Tibial nerve (tissue), 3 donors: ENCODE data around the gene NOTCH2.
"Not testable (repeated sequence)": the region's sequence is repeated elsewhere in the genome, so short reads cannot be mapped to it uniquely, and the experiment has no call there.

Experiments used
- POLR2A ChIP-seq, 2 donors: fragments of 450-650 bp; IDR thresholded peaks; one replicate each; pipeline ENCODE4 v1.6.1; 2017; ENCODE audit warnings: antibody characterized with exemption in 2 of 2, mild to moderate bottlenecking in 2 of 2, moderate library complexity in 2 of 2
- TF ChIP-seq, protein P1 (sequence below), 5 experiments: fragments of 200-600 bp in 3 of 5; fragments of 450-650 bp in 2 of 5; sonication (generic) in 3 of 5; IDR thresholded peaks; one replicate each; pipeline ENCODE4 v1.5.1; 2016 to 2019; ENCODE audit warnings: antibody characterized with exemption in 5 of 5, mild to moderate bottlenecking in 3 of 5, moderate library complexity in 2 of 5

DNA sequence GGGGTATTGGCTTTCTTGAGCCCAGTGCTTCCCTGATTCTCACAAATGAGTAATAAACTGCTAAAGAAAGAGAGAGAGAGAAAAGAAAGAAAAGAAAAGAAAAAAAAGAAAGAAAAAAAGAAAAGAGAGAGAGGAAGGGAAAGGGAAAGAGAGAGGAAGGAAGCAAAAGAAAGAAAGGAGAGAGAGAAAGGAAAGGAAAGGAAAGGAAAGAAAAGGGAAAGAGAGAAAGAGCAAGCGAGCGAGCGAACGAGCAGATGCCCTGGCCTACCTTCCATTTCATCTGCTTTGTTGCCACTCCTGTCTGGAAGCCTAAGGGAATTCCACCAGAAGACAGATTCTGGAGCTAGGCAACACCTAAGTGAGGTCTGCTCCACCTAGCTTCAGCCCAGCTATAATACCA lies 27.7 kb downstream of the NOTCH2 start:
- not testable (repeated sequence) for TF ChIP-seq POLR2A (IDR thresholded peaks at IDR 0.05)
- TF ChIP-seq, protein P1, sequence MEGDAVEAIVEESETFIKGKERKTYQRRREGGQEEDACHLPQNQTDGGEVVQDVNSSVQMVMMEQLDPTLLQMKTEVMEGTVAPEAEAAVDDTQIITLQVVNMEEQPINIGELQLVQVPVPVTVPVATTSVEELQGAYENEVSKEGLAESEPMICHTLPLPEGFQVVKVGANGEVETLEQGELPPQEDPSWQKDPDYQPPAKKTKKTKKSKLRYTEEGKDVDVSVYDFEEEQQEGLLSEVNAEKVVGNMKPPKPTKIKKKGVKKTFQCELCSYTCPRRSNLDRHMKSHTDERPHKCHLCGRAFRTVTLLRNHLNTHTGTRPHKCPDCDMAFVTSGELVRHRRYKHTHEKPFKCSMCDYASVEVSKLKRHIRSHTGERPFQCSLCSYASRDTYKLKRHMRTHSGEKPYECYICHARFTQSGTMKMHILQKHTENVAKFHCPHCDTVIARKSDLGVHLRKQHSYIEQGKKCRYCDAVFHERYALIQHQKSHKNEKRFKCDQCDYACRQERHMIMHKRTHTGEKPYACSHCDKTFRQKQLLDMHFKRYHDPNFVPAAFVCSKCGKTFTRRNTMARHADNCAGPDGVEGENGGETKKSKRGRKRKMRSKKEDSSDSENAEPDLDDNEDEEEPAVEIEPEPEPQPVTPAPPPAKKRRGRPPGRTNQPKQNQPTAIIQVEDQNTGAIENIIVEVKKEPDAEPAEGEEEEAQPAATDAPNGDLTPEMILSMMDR (IDR thresholded peaks at IDR 0.05), result not testable (repeated sequence)
